GM19043 (cell line): ENCODE measurements around the gene ZNF611.
"Not testable (repeated sequence)": the region's sequence is repeated elsewhere in the genome, so short reads cannot be mapped to it uniquely, and the experiment has no call there.

Experiments used
- ATAC-seq: cut with Tn5 transposase; IDR thresholded peaks from one replicate; pipeline ENCODE4 v1.9.1; 2021; ENCODE audit warnings: low read depth; ENCODE audit not compliant: unreplicated experiment

The ZNF611 gene

GRCh38 chr19:52720541-52720940 is 14.3 kb downstream of the ZNF611 start:
- ATAC-seq = not testable (repeated sequence)

DNA sequence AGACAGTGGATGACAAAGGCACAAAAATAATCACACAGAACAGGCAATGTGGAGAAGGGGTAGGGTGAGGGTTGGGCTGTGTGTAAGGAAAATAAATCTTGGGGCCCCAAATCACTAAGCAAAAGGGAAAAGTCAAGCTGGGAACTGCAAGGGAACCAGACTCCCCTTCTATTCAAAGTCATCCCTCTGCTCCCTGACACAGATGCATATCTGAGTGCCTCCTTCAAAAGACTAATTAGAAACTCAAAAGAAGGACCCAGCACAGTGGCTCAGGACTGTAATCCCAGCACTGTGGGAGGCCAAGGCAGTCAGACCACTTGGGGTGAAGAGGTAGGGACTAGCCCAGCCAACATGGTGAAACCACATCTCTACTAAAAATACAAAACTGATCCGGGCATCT is 18.3 kb downstream of the ZNF611 start:
- ATAC-seq = no peak

DNA sequence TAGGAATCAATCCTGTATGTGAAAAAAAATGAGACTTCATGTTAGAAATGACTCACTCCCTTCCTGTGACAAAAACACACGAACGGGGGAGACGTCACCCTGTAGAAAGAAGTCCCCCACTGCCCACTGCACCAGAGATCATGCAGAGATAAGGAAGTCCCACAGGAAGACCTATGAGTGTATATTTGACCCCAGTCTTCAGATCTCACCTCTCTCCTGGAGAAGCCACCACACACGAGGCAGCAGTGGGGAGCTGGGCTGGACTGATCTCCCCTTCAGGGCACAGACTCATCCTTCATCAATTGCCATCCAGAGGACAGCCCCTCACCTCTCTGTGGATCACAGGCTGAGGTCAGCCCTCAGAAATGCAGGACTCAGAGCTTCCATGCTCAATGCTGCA is 18.9 kb downstream of the ZNF611 start:
- ATAC-seq = not testable (repeated sequence)

DNA sequence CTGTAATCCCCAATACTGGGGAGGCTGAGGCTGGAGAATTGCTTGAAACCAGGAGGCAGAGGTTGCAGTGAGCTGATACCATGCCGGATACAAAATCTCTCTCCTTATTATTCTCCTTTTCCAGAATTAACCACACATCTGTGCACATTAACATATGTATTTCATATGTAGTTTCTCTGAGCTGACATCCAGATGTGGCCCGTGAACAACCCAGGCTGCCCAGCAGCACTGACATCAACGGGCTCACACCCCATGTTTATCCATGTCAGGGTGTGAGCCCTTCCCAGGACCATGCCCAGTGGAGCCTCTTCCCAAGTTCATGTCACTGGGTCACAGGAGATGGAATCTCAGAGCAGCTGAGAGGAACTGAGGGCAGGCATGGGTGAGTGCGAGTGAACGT is 19.5 kb downstream of the ZNF611 start:
- not testable (repeated sequence) for ATAC-seq

DNA sequence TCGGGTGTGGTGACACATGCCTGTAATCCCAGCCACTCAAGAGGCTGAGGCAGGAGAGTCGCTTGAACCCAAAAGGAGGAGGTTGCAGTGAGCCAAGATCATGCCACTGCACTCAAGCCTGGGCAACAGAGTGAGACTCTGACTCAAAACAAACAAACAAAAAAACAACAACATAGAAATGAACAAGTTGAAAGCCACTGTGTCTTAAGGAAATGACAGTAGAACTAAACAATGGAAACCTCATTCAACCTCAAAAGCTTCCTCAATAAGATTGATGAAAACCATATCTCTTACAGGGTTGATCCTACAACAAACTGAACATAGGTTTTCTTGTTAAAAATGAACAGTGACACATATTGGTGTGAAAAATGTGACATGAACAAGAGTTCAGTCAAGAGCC is 21.8 kb downstream of the ZNF611 start:
- not testable (repeated sequence) for ATAC-seq

DNA sequence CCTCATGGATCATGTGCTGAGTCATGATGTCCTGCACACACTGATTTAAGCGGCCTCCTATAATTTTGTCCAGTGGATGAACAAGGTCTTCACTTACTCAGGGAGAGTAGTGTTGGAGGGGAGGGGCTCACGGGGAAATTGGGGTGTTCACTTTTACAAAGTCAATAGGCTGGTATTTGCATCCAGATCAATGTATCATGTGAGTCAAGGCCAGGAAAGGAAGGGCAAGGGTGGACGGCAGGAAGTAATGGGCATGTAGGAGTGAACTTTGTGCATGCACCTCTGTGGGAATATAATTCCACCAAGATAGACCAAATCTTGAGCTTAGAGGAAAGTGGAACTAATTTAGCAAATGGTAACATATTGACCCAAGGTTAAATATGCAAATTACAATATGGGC is 23.2 kb downstream of the ZNF611 start:
- not testable (repeated sequence) for ATAC-seq

DNA sequence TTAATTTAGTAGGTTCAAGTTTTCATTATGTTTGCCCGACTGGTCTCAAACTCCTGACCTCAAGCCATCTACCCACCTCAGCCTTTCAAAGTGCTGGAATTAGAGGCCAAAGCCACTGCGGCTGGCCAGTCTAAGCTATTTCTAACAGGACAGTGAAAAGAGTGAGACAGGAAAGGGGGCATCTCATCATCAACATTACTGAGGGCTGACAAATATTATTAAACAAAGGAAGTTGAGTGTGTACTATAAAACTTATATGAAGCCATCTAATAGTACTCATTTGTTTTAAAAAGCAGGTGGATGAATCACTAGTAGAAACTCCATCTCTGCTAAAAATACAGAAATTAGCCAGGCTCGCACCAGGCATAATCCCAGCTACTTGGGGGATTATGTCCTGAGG is 24.3 kb downstream of the ZNF611 start:
- ATAC-seq = no peak

- not testable (repeated sequence) for ATAC-seq
Observed at GRCh38 chr19:52705615-52706014, 29.2 kb downstream of the ZNF611 start.

DNA sequence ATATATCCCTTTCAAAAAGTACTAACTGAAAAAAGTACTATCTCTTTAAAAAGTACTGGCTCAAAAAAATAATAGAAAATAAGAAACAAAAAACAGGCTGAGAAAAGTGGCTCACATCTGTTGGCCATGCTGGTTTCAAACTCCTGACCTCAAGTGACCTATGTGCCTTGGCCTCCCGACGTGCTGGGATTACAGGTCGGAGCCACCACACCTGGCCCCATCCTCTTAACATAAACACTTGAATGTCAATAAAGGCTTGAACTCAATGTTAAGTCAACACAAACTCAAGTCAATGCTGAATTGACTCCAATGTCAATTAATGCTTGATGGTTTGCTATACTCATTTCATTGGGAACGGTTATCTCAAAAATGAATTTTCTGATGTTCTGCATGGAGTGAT is 30.9 kb downstream of the ZNF611 start:
- no peak for ATAC-seq

- ATAC-seq = no peak
Observed at GRCh38 chr19:52700673-52701072, 34.2 kb downstream of the ZNF611 start.

DNA sequence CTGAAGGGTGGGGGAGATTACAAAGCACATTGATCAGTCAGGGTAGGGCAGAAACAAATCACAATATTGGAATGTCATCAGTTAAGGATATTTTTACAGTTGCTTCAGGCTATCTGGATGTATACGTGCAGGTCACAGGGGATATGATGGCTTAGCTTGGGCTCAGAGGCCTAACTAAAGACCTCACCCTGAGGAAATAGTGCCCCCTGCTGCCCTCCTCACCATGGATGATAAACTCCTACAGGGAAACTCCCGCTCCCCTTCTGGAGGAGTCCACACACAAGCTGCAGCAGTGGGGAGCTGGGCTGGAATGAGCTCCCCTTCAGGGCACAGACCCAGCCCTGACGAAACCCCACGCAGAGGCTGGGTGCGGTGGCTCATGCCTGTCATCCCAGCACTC is 35.3 kb downstream of the ZNF611 start:
- ATAC-seq = not testable (repeated sequence)

GRCh38 chr19:52695996-52696395 is 38.8 kb downstream of the ZNF611 start:
- no peak for ATAC-seq

- ATAC-seq = no peak
Observed at GRCh38 chr19:52694921-52695320, 39.9 kb downstream of the ZNF611 start.

GRCh38 chr19:52694281-52694680 is 40.6 kb downstream of the ZNF611 start:
- ATAC-seq = not testable (repeated sequence)

- no peak for ATAC-seq
Observed at GRCh38 chr19:52692431-52693008, 42.3 kb downstream of the ZNF611 start.

- no peak for ATAC-seq
Observed at GRCh38 chr19:52691737-52692136, 43.1 kb downstream of the ZNF611 start.

- ATAC-seq = no peak
Observed at GRCh38 chr19:52691215-52691610, 43.6 kb downstream of the ZNF611 start.

GRCh38 chr19:52690369-52691214 is 44.3 kb downstream of the ZNF611 start:
- ATAC-seq = peak; percentile 79

DNA sequence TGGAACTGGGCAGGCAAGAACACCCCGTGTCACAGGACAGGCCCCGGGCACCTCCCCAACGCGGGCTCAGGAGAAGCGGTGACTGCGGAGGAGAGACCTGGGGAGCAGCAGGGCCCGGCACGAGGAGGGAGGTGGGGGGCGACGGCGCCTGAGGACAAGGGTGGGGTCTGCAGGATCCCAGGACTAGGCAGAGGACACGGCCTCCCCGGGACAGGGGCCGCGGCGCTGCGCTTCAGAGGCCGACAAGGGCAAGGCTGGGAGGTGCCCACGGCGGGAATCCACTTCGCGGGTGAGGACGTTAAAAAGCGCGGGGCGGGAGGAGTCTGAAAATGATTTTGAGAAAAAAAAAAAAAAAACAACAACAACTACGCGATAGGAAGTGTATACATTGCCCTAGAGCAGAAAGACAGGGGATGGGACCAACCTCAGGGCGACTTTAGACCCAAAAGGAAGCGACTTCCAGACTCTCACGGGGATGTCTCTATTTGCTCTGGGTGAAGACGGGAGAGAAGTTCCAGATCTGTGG is 44.9 kb downstream of the ZNF611 start:
- peak; percentile 17 for ATAC-seq

GRCh38 chr19:52688925-52689796 is 45.7 kb downstream of the ZNF611 start:
- not testable (repeated sequence) for ATAC-seq

- ATAC-seq = no peak
Observed at GRCh38 chr19:52688335-52688734, 46.5 kb downstream of the ZNF611 start.
